Nephron progenitor cell (in vitro differentiated cells): ENCODE results near the gene ABI3.

Source experiments
- DNase-seq: peaks from one replicate; pipeline ENCODE4 v3.0.0; 2021
- H3K27ac Mint-ChIP-seq: 2 replicates; pipeline ENCODE4 v1.8.0; 2021; ENCODE audit warnings: mild to moderate bottlenecking, moderate library complexity, mixed read lengths
- H3K27me3 Mint-ChIP-seq: 2 replicates; pipeline ENCODE4 v1.8.0; 2021; ENCODE audit warnings: mild to moderate bottlenecking, low read depth, mixed read lengths; ENCODE audit not compliant: poor library complexity
- H3K36me3 Mint-ChIP-seq: 2 replicates; pipeline ENCODE4 v1.8.0; 2021; ENCODE audit warnings: low read depth, mixed read lengths
- H3K4me1 Mint-ChIP-seq: 2 replicates; pipeline ENCODE4 v1.8.0; 2021; ENCODE audit warnings: mixed read lengths
- H3K4me3 Mint-ChIP-seq: 2 replicates; pipeline ENCODE4 v1.8.0; 2021; ENCODE audit warnings: mild to moderate bottlenecking, moderate library complexity, mixed read lengths
- H3K9me3 Mint-ChIP-seq: 2 replicates; pipeline ENCODE4 v1.8.0; 2021; ENCODE audit warnings: mild to moderate bottlenecking, moderate library complexity, mixed read lengths
- CTCF ChIP-seq: fragments of 200-600 bp; sonication (generic); IDR thresholded peaks from 2 replicates; pipeline ENCODE4 v1.5.0; 2021; ENCODE audit warnings: antibody characterized with exemption

Gene ABI3

GRCh38 chr17:49190932-49191331 lies 19.6 kb upstream of the ABI3 start:
- Mint-ChIP-seq H3K27ac (no peak overlapping the region), H3K36me3 (no peaks in the 10 kb centered on the region), H3K27me3 (peaks cover 35% of the 10 kb centered on the region), H3K4me1 (peaks cover 19% of the 10 kb centered on the region), H3K4me3 (peak overlapping the region; percentile 70), H3K9me3 (peaks cover 6% of the 10 kb centered on the region)
- no peak for TF ChIP-seq CTCF
- DNase-seq: no peak

GRCh38 chr17:49191409-49191916 lies 19.0 kb upstream of the ABI3 start:
- no peak for DNase-seq

GRCh38 chr17:49191917-49192741 lies 18.4 kb upstream of the ABI3 start:
- peak overlapping the region; percentile 93 for H3K4me3 Mint-ChIP-seq
- H3K36me3 Mint-ChIP-seq: no peaks in the 10 kb centered on the region
- H3K27me3 Mint-ChIP-seq: peaks cover 36% of the 10 kb centered on the region
- peak overlapping the region; percentile 98 for H3K27ac Mint-ChIP-seq
- peak; percentile 95 for DNase-seq
- H3K9me3 Mint-ChIP-seq: no peaks in the 10 kb centered on the region
- H3K4me1 Mint-ChIP-seq: peaks cover 19% of the 10 kb centered on the region
- TF ChIP-seq CTCF: no peak

More at GRCh38 chr17:49191409-49191916, 19.0 kb upstream of the ABI3 start:
- peaks cover 19% of the 10 kb centered on the region for H3K4me1 Mint-ChIP-seq
- H3K36me3 Mint-ChIP-seq: no peaks in the 10 kb centered on the region
- peak overlapping the region; percentile 98 for H3K27ac Mint-ChIP-seq
- no peak for TF ChIP-seq CTCF
- H3K27me3 Mint-ChIP-seq: peaks cover 33% of the 10 kb centered on the region
- peaks cover under 1% of the 10 kb centered on the region for H3K9me3 Mint-ChIP-seq
- H3K4me3 Mint-ChIP-seq: peak overlapping the region; percentile 93

- H3K36me3 Mint-ChIP-seq: no peaks in the 10 kb centered on the region
Observed at GRCh38 chr17:49193513-49194296, 16.8 kb upstream of the ABI3 start.

GRCh38 chr17:49194297-49194607 lies 16.3 kb upstream of the ABI3 start:
- peak overlapping the region; percentile 17 for H3K27ac Mint-ChIP-seq
- no peaks in the 10 kb centered on the region for H3K9me3 Mint-ChIP-seq
- no peaks in the 10 kb centered on the region for H3K36me3 Mint-ChIP-seq
- peaks cover 19% of the 10 kb centered on the region for H3K4me1 Mint-ChIP-seq
- peaks cover 29% of the 10 kb centered on the region for H3K27me3 Mint-ChIP-seq
- no peak for TF ChIP-seq CTCF
- DNase-seq: no peak
- peak overlapping the region; percentile 93 for H3K4me3 Mint-ChIP-seq

More at GRCh38 chr17:49193513-49194296, 16.8 kb upstream of the ABI3 start:
- Mint-ChIP-seq H3K4me3 (peak overlapping the region; percentile 93), H3K27me3 (peaks cover 34% of the 10 kb centered on the region), H3K27ac (peak overlapping the region; percentile 7), H3K9me3 (no peaks in the 10 kb centered on the region), H3K4me1 (peaks cover 19% of the 10 kb centered on the region)
- peak; percentile 62 for DNase-seq
- no peak for TF ChIP-seq CTCF
